Retinal pigment epithelial cell (primary cell): ENCODE results near the gene NCKAP5.
"Not testable (repeated sequence)": the region's sequence is repeated elsewhere in the genome, so short reads cannot be mapped to it uniquely, and the experiment has no call there.

Source experiments
- DNase-seq: peaks from one replicate; pipeline ENCODE4 v3.0.0-alpha.2; 2010; ENCODE audit warnings: low read depth
- H3K4me3 ChIP-seq: 2 replicates; pipeline ENCODE4 v1.5.1; 2011; ENCODE audit warnings: mild to moderate bottlenecking, low read length, control low read depth, moderate library complexity
- TF ChIP-seq, protein P1 (sequence below): conservative IDR thresholded peaks from 2 replicates; pipeline ENCODE4 v1.5.1; 2011; ENCODE audit warnings: low read depth, low read length, control low read depth, inconsistent platforms

The NCKAP5 gene

DNA sequence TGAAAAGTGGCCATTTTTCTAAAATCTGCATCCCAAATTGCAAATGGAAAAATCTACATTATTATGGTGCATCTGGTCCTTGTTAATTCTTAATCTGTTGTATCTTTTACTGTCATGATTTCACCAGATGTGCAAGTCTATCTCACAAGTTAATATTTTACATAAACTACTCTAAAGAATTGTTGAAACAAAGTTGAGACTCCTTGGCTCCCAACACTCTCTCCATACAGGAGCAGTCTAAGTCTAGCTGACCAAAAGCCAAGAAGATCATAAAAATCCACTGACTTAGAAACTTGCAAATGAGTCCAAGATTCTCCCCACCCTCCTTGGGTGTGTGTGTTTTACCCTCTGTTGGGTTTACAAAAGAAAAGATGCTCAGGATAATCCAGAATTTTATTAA is 85.1 kb downstream of the NCKAP5 start:
- H3K4me3 ChIP-seq: no peak overlapping the region
- TF ChIP-seq, protein P1, sequence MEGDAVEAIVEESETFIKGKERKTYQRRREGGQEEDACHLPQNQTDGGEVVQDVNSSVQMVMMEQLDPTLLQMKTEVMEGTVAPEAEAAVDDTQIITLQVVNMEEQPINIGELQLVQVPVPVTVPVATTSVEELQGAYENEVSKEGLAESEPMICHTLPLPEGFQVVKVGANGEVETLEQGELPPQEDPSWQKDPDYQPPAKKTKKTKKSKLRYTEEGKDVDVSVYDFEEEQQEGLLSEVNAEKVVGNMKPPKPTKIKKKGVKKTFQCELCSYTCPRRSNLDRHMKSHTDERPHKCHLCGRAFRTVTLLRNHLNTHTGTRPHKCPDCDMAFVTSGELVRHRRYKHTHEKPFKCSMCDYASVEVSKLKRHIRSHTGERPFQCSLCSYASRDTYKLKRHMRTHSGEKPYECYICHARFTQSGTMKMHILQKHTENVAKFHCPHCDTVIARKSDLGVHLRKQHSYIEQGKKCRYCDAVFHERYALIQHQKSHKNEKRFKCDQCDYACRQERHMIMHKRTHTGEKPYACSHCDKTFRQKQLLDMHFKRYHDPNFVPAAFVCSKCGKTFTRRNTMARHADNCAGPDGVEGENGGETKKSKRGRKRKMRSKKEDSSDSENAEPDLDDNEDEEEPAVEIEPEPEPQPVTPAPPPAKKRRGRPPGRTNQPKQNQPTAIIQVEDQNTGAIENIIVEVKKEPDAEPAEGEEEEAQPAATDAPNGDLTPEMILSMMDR: no peak
- no peak for DNase-seq

DNA sequence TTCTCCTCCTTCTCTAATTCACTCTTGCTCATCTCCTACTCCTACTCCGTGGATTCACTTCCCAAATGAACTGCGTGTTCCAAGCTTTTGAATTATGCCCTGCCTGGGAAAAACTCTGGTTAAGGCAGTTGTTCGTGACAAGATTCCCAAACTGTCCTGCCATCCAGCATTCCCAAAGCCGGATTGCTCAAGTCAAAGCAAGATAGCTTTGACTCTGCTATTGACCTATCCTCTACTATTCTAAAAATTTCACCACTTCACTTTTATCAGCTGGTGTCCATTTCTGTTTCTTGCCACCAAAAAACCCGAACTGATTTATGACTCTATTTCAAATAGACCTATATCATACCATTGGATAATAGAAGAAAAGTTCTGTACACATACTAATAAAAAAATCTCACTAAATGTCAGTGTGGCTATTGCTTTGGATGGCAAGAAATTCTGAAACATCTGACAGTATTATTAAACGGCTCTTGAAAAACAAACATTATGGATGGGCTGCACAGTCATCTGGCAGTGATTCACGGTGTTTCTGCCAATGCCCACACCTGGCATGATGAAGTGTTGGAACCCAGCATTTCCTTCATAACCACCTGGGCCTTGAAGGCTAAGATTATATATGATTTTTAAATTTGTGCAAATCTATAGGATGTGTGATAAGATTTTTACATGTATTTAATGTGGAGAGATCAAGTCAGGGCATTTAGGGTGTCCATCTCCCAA is 87.4 kb downstream of the NCKAP5 start:
- H3K4me3 ChIP-seq: no peak overlapping the region
- no peak for DNase-seq
- TF ChIP-seq, protein P1: no peak

DNA sequence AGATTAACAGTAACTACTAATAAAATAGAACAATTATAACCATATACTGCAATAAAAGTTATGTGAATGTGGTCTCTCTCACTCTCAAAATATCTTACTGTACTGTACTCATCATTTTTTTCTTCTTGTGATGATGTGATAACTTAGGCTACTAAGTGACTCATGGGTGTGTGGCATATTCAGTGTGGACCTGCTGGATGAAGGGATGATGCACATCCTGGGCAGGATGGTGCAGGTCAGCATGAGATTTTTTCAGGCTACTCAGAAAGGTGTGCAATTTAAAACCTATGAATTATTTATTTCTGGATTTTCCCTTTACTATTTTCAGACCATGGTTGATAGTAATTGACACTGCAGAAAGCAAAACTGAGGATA is 90.7 kb downstream of the NCKAP5 start:
- no peak overlapping the region for H3K4me3 ChIP-seq
- DNase-seq: no peak
- TF ChIP-seq, protein P1: no peak

- H3K4me3 ChIP-seq: no peak overlapping the region
- no peak for DNase-seq
These were observed 91.2 kb downstream of the NCKAP5 start for GRCh38 chr2:133476931-133477615.

GRCh38 chr2:133476286-133476685 is 92.0 kb downstream of the NCKAP5 start:
- TF ChIP-seq, protein P1: no peak
- DNase-seq: no peak
- H3K4me3 ChIP-seq: no peak overlapping the region

More at GRCh38 chr2:133476931-133477615, 91.2 kb downstream of the NCKAP5 start:
- TF ChIP-seq, protein P1: no peak

- TF ChIP-seq, protein P1: no peak
- DNase-seq: no peak
- no peak overlapping the region for H3K4me3 ChIP-seq
These were observed 92.7 kb downstream of the NCKAP5 start for GRCh38 chr2:133475610-133476009.

DNA sequence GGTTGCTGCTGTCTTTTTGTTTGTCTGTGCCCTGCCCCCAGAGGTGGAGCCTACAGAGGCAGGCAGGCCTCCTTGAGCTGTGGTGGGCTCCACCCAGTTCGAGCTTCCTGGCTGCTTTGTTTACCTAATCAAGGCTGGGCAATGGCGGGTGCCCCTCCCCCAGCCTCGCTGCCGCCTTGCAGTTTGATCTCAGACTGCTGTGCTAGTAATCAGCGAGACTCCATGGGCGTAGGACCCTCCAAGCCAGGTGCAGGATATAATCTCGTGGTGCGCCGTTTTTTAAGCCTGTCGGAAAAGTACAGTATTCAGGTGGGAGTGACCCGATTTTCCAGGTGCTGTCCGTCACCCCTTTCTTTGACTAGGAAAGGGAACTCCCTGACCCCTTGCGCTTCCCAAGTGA is 97.8 kb downstream of the NCKAP5 start:
- DNase-seq, H3K4me3 ChIP-seq: not testable (repeated sequence)
